ENCODE results near the gene TENM4. TPM values are rescaled to one million over a fixed set of nuclear protein-coding genes. Genes with fewer than 3 reads are reported as not detected.

TENM4 gene
- total RNA-seq, 1 experiment from 2014 or later: 25.0 TPM

GRCh38 chr11:78893996-78894395, 546.8 kb downstream of the TENM4 start (continued):
- TF ChIP-seq ARID4B (CRISPR knock-in tag; IDR thresholded peaks at IDR 0.05; ENCODE audit: borderline replicate concordance): no peak
- no peak for TF ChIP-seq AR (CRISPR knock-in tag; IDR thresholded peaks at IDR 0.05)
- TF ChIP-seq FOXP1 (CRISPR knock-in tag; IDR thresholded peaks at IDR 0.05; ENCODE audit: borderline replicate concordance): no peak

GRCh38 chr11:78889698-78890097, 551.1 kb downstream of the TENM4 start:
- no peak for DNase-seq (ENCODE audit: low spot score)
- Mint-ChIP-seq H3K4me3 (no peak overlapping the region), H3K36me3 (no peaks in the 10 kb centered on the region), H3K4me1 (peaks cover 13% of the 10 kb centered on the region), H3K27me3 (ENCODE audit: low read depth) (no peaks in the 10 kb centered on the region), H3K9me3 (no peaks in the 10 kb centered on the region; the same call in 1 of the 2 replicates), H3K27ac (no peak overlapping the region)
- ChIA-PET POLR2A (no interaction called here), CTCF (no interaction called here)
- no peak for ATAC-seq
- no peak for TF ChIP-seq AFF4 (CRISPR knock-in tag; IDR thresholded peaks at IDR 0.05; ENCODE audit: borderline replicate concordance)
- no peak for TF ChIP-seq CREB1 (CRISPR knock-in tag; IDR thresholded peaks at IDR 0.05)
- no peak for TF ChIP-seq NFE2L1 (CRISPR knock-in tag; IDR thresholded peaks at IDR 0.05)
- TF ChIP-seq JUN (CRISPR knock-in tag; IDR thresholded peaks at IDR 0.05): no peak
- no peak for TF ChIP-seq ZNF416 (CRISPR knock-in tag; IDR thresholded peaks at IDR 0.05)
- no peak for TF ChIP-seq NFATC4 (CRISPR knock-in tag; IDR thresholded peaks at IDR 0.05)
- no peak for TF ChIP-seq ZMAT4 (CRISPR knock-in tag; IDR thresholded peaks at IDR 0.05)
- no peak for TF ChIP-seq PRDM15 (CRISPR knock-in tag; IDR thresholded peaks at IDR 0.05)
- TF ChIP-seq ZNF138 (CRISPR knock-in tag; conservative IDR thresholded peaks at IDR 0.05): no peak
- no peak for TF ChIP-seq ZNF263 (CRISPR knock-in tag; IDR thresholded peaks at IDR 0.05; ENCODE audit: low read depth)
- no peak for TF ChIP-seq ESRRA (CRISPR knock-in tag; IDR thresholded peaks at IDR 0.05; ENCODE audit: borderline replicate concordance)
- TF ChIP-seq FOXJ3 (CRISPR knock-in tag; IDR thresholded peaks at IDR 0.05; ENCODE audit: borderline replicate concordance): no peak
- TF ChIP-seq FOXP1 (CRISPR knock-in tag; IDR thresholded peaks at IDR 0.05; ENCODE audit: borderline replicate concordance): no peak
- no peak for TF ChIP-seq USF1 (CRISPR knock-in tag; IDR thresholded peaks at IDR 0.05)
- TF ChIP-seq CDX4 (CRISPR knock-in tag; IDR thresholded peaks at IDR 0.05; ENCODE audit: borderline replicate concordance): no peak

All from WTC11 (cell line).